D341Med (cell line): ENCODE results near the gene AKR1A1.
"Not testable (repeated sequence)": the region's sequence is repeated elsewhere in the genome, so short reads cannot be mapped to it uniquely, and the experiment has no call there.

ENCODE experiments used
- DNase-seq: peaks from one replicate; pipeline ENCODE4 v3.0.0; 2012; ENCODE audit warnings: low spot score

Gene AKR1A1

GRCh38 chr1:45569962-45570581 lies 19.4 kb downstream of the AKR1A1 start:
- DNase-seq: peak; percentile 69

GRCh38 chr1:45570631-45571030 lies 20.0 kb downstream of the AKR1A1 start:
- peak; percentile 62 for DNase-seq

GRCh38 chr1:45573231-45573804 lies 22.7 kb downstream of the AKR1A1 start:
- DNase-seq: no peak

GRCh38 chr1:45574105-45574626 lies 23.5 kb downstream of the AKR1A1 start:
- DNase-seq: no peak

GRCh38 chr1:45583264-45583665 lies 32.6 kb downstream of the AKR1A1 start:
- DNase-seq: peak; percentile 96

GRCh38 chr1:45583666-45584350 lies 33.2 kb downstream of the AKR1A1 start, which contains the start of gene NASP:
Gene NASP, plus strand, starts transcription at chr1:45584041. Its CDS starts 106 bp downstream, at chr1:45584147.
- peak; percentile 89 for DNase-seq

- peak; percentile 94 for DNase-seq
These were observed 33.9 kb downstream of the AKR1A1 start for GRCh38 chr1:45584351-45585109.

- DNase-seq: no peak
These were observed 34.4 kb downstream of the AKR1A1 start for GRCh38 chr1:45585110-45585426.

- DNase-seq: no peak
These were observed 35.0 kb downstream of the AKR1A1 start for GRCh38 chr1:45585496-45586075.

- no peak for DNase-seq
These were observed 36.1 kb downstream of the AKR1A1 start for GRCh38 chr1:45586769-45587168.

- DNase-seq: no peak
These were observed 39.2 kb downstream of the AKR1A1 start for GRCh38 chr1:45589861-45590260.

GRCh38 chr1:45594412-45594811 lies 43.8 kb downstream of the AKR1A1 start:
- no peak for DNase-seq

- not testable (repeated sequence) for DNase-seq
These were observed 46.1 kb downstream of the AKR1A1 start for GRCh38 chr1:45596765-45597164.

- no peak for DNase-seq
These were observed 53.6 kb downstream of the AKR1A1 start for GRCh38 chr1:45604239-45604638.

GRCh38 chr1:45607404-45608074 lies 56.9 kb downstream of the AKR1A1 start:
- no peak for DNase-seq

- DNase-seq: no peak
These were observed 57.8 kb downstream of the AKR1A1 start for GRCh38 chr1:45608175-45609156.

GRCh38 chr1:45610589-45611226 lies 60.1 kb downstream of the AKR1A1 start:
- no peak for DNase-seq

GRCh38 chr1:45612941-45613579 lies 62.4 kb downstream of the AKR1A1 start:
- no peak for DNase-seq

GRCh38 chr1:45615885-45616284 lies 65.3 kb downstream of the AKR1A1 start:
- no peak for DNase-seq
